Spleen (tissue), 7 donors: Measurements from ENCODE around the gene ZNF667.

Experiments used
- CTCF ChIP-seq, 11 experiments: fragments of 200-600 bp in 7 of 11; fragments of 450-650 bp in 4 of 11; sonication (generic) in 4 of 11; IDR thresholded peaks in 8 of 11; conservative IDR thresholded peaks in 3 of 11; 1 replicate in 7 of 11; 2 replicates in 4 of 11; pipeline versions ENCODE4 v1.4.0 to v1.8.0; 2016 to 2021; ENCODE audit warnings: antibody characterized with exemption in 11 of 11, inconsistent platforms in 4 of 11, mild to moderate bottlenecking in 1 of 11
- POLR2A ChIP-seq, 3 donors: fragments of 450-650 bp; IDR thresholded peaks; one replicate each; pipeline ENCODE4 v1.5.1; 2017; ENCODE audit warnings: antibody characterized with exemption in 3 of 3, mild to moderate bottlenecking in 1 of 3
- donor health status: DM: no; HTN: no; CAD: no; lungs with moderate emphysema.
- donor health status: DM: no; HTN: no; CAD: no.
- donor health status: DM: no; HTN: no; CAD: no.

- TF ChIP-seq CTCF (IDR thresholded peaks at IDR 0.05 in 8 of 11, conservative IDR thresholded peaks at IDR 0.05 in 3 of 11) (no peak), POLR2A (IDR thresholded peaks at IDR 0.05) (no peak)
Observed at GRCh38 chr19:56476093-56476492, 1.1 kb downstream of the ZNF667 start.
